A673 (cell line): Measurements from ENCODE around the gene TOLLIP. TPM values are rescaled to one million over a fixed set of nuclear protein-coding genes. Genes with fewer than 3 reads are reported as not detected.

Experiments used
- BruUV-seq: library from RNA; stranded (reverse); fragments of 400-500 nt; replicated peaks from 2 replicates; lab custom pipeline; 2021; lab: Mats Ljungman, UMichigan
- CTCF ChIA-PET: fragments of 300-600 bp; sonication (Branson Sonifier 250); formaldehyde crosslinking; loops from one replicate; lab custom pipeline; 2022; ENCODE audit warnings: antibody characterized with exemption; lab: Charles Lee
- POLR2A ChIA-PET: fragments of 300-600 bp; sonication (Branson Sonifier 250); formaldehyde crosslinking; loops from one replicate; lab custom pipeline; 2022; ENCODE audit warnings: antibody characterized with exemption; ENCODE audit not compliant: low non-redundant PET; lab: Charles Lee
- DNase-seq: peaks from one replicate; pipeline ENCODE4 v3.0.0-alpha.2; 2015; ENCODE audit warnings: low spot score
- H3K27ac ChIP-seq: fragments of 200-600 bp; sonication (generic); 2 replicates; pipeline ENCODE4 v1.5.1; 2016; ENCODE audit warnings: mixed run types, low read depth, mild to moderate bottlenecking, mixed read lengths, antibody characterized with exemption, low read length; ENCODE audit not compliant: poor library complexity, severe bottlenecking
- H3K27me3 ChIP-seq: fragments of 200-600 bp; sonication (generic); replicated peaks from 2 replicates; pipeline ENCODE4 v1.6.1; 2017; ENCODE audit warnings: mixed run types, low read depth, mild to moderate bottlenecking, mixed read lengths, antibody characterized with exemption, low read length; ENCODE audit not compliant: insufficient read depth, poor library complexity
- H3K36me3 ChIP-seq: fragments of 200-600 bp; sonication (generic); 2 replicates; pipeline ENCODE4 v1.6.1; 2016; ENCODE audit warnings: mixed run types, mild to moderate bottlenecking, mixed read lengths, antibody characterized with exemption, low read length; ENCODE audit not compliant: insufficient read depth, poor library complexity, severe bottlenecking
- H3K4me1 ChIP-seq: fragments of 200-600 bp; sonication (generic); 2 replicates; pipeline ENCODE4 v1.6.1; 2017; ENCODE audit warnings: mixed run types, mild to moderate bottlenecking, mixed read lengths, antibody characterized with exemption, low read length; ENCODE audit not compliant: insufficient read depth, poor library complexity, severe bottlenecking
- H3K4me3 ChIP-seq: fragments of 200-600 bp; sonication (generic); 2 replicates; pipeline ENCODE4 v1.5.1; 2016; ENCODE audit warnings: low read depth, mixed run types, mild to moderate bottlenecking, mixed read lengths, low read length; ENCODE audit not compliant: poor library complexity, severe bottlenecking
- H3K9me3 ChIP-seq: fragments of 200-600 bp; sonication (generic); 2 replicates; pipeline ENCODE4 v1.6.1; 2016; ENCODE audit warnings: mixed run types, low read depth, mild to moderate bottlenecking, mixed read lengths, antibody characterized with exemption, low read length; ENCODE audit not compliant: poor library complexity, severe bottlenecking
- EZH2 ChIP-seq: fragments of 200-600 bp; sonication (generic); IDR thresholded peaks from 2 replicates; pipeline ENCODE4 v1.6.1; 2017; ENCODE audit warnings: borderline replicate concordance, low read depth, mild to moderate bottlenecking, mixed read lengths, antibody characterized with exemption, low read length; ENCODE audit not compliant: poor library complexity, severe bottlenecking
- intact Hi-C: fragments of 100-400 bp; cut with micrococcal nuclease; formaldehyde crosslinking; loops from one replicate; pipeline ENCODE4 v1.10.0; 2022; ENCODE audit not compliant: unreplicated experiment
- total RNA-seq: library from RNA; stranded (reverse); gene quantifications from 2 replicates; pipeline ENCODE4 v1.2.3, GENCODE V29; 2021
- TF ChIP-seq, protein P1 (sequence below): fragments of 300-800, 200-600 bp; sonication (generic); conservative IDR thresholded peaks from 2 replicates; pipeline ENCODE4 v1.5.1; 2017; ENCODE audit warnings: low read depth, mild to moderate bottlenecking, antibody characterized with exemption, low read length, moderate library complexity, mixed read lengths

Gene TOLLIP
- total RNA-seq, 1 experiment from 2014 or later: 32.5 TPM

- Histone ChIP-seq H3K36me3 (no peaks in the 10 kb centered on the region), H3K9me3 (no peaks in the 10 kb centered on the region), H3K27me3 (no peaks in the 10 kb centered on the region), H3K4me3 (no peak overlapping the region), H3K27ac (no peak overlapping the region), H3K4me1 (no peaks in the 10 kb centered on the region)
- TF ChIP-seq EZH2: no peak
- TF ChIP-seq, protein P1, sequence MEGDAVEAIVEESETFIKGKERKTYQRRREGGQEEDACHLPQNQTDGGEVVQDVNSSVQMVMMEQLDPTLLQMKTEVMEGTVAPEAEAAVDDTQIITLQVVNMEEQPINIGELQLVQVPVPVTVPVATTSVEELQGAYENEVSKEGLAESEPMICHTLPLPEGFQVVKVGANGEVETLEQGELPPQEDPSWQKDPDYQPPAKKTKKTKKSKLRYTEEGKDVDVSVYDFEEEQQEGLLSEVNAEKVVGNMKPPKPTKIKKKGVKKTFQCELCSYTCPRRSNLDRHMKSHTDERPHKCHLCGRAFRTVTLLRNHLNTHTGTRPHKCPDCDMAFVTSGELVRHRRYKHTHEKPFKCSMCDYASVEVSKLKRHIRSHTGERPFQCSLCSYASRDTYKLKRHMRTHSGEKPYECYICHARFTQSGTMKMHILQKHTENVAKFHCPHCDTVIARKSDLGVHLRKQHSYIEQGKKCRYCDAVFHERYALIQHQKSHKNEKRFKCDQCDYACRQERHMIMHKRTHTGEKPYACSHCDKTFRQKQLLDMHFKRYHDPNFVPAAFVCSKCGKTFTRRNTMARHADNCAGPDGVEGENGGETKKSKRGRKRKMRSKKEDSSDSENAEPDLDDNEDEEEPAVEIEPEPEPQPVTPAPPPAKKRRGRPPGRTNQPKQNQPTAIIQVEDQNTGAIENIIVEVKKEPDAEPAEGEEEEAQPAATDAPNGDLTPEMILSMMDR: no peak
- intact Hi-C loops: no loop called here
- CTCF ChIA-PET: no interaction called here
- POLR2A ChIA-PET: no interaction called here
- DNase-seq: peak; percentile 71
- no TSS peak for BruUV-seq
These were observed 10.5 kb downstream of the TOLLIP start for GRCh38 chr11:1298695-1299492.

DNA sequence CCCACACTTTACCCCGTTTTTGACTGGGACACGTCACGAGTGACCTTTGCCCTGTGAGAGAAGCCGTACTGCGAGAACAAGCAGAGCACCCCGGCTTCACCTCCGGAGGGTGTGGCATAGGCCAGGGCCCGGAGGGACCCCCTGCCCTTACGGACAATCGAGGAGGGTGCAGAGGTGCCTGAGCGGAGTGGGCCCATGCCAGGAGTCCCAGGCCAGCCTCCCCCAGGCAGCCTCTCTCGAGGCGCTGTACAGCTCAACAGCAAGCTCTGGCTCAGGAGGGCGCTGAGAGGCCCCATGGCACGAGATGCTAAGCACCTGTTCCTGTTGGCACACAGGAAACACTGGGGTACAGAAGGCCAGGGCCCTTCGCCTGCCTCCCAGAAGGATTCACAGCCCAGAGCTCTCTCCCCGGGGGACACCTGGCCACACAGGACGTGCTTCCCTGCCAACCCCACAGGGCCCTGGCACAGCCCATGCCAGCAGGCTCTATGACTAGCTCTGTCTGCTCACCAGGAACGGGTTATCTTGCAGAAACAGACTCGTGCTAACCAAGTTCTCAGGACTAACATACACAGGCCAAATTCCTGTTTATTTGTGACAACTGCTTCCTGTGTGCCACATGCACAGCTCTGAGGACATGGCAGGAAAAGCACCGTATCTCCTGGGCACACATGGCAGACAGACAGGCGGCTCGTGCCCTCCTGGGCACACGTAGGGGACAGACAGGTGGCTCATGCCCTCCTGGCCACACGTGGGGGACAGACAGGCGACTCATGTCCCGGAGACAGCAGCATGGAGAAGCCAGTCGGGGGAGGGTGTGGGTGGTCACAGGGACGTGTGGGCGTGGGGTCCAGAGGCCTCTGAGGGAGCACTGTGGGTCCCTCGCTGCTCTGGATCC lies 11.6 kb downstream of the TOLLIP start:
- ChIA-PET CTCF (no interaction called here), POLR2A (no interaction called here)
- Histone ChIP-seq H3K27ac (no peak overlapping the region), H3K27me3 (no peaks in the 10 kb centered on the region), H3K4me3 (no peak overlapping the region), H3K4me1 (no peaks in the 10 kb centered on the region), H3K36me3 (no peaks in the 10 kb centered on the region), H3K9me3 (no peaks in the 10 kb centered on the region)
- intact Hi-C loops: no loop called here
- no peak for DNase-seq
- BruUV-seq: no TSS peak
- TF ChIP-seq, protein P1: no peak
- TF ChIP-seq EZH2: no peak

DNA sequence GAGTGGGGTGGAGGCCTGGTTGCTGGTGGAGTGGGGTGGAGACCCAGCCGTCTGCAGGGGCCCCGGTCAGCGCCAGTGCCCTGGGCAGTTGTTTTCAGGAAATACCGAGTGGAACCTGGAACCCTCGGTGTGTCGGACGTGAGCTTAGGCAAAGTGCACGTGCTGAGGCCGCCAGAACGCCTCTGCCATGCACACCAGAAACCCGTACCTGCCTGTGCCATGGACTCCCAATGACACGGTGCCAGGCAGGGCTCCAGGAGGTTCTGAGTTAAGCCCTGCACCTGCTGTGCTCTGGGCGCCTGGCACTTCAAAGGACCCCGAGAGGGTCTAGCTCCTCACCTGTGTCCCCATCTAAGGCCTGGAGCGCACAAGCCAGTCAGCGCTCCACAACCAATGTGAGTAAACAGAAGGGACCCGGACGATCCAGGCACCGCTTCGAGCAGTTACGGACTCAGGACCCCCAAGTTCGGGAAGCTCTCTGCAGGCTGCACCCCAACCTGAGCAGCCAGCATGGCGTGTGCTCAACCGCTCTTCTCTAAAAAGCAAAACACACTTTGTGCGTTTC lies 12.3 kb downstream of the TOLLIP start:
- no peaks in the 10 kb centered on the region for H3K27me3 ChIP-seq
- DNase-seq: no peak
- H3K4me3 ChIP-seq: no peak overlapping the region
- no peak overlapping the region for H3K27ac ChIP-seq
- ChIA-PET POLR2A (no interaction called here), CTCF (no interaction called here)
- no peaks in the 10 kb centered on the region for H3K4me1 ChIP-seq
- no peaks in the 10 kb centered on the region for H3K36me3 ChIP-seq
- intact Hi-C loops: no loop called here
- no TSS peak for BruUV-seq
- TF ChIP-seq, protein P1: no peak
- no peak for TF ChIP-seq EZH2
- H3K9me3 ChIP-seq: no peaks in the 10 kb centered on the region
